Right lobe of liver (tissue), 6 donors: Measurements from ENCODE around the gene LPIN3. TPM values are rescaled to one million over a fixed set of nuclear protein-coding genes. Genes with fewer than 3 reads are reported as not detected.

ENCODE experiments used
- ATAC-seq, 4 donors: fragments of 200-7000 bp; cut with Tn5 transposase; one replicate each; pipeline ENCODE4 v1.9.1; 2020; ENCODE audit warnings: mild to moderate bottlenecking in 4 of 4, moderate library complexity in 4 of 4
- DNase-seq, 3 donors: peaks; one replicate each; pipeline ENCODE4 v3.0.0-alpha.2; 2020
- H3K27ac ChIP-seq, 3 donors: fragments of 200-600 bp; one replicate each; pipeline ENCODE4 v1.8.0; 2022
- H3K27me3 ChIP-seq, 2 donors: fragments of 200-600 bp; one replicate each; pipeline ENCODE4 v1.8.0; 2022
- H3K36me3 ChIP-seq, 4 donors: fragments of 200-600 bp; sonication (generic) in 1 of 4; one replicate each; pipeline versions ENCODE4 v1.5.1 to v1.8.0; 2017 to 2022; ENCODE audit warnings: control low read depth in 1 of 4
- H3K4me1 ChIP-seq, 4 donors: fragments of 200-600 bp; sonication (generic) in 1 of 4; one replicate each; pipeline versions ENCODE4 v1.5.1 to v1.8.0; 2017 to 2022; ENCODE audit warnings: control low read depth in 1 of 4
- H3K4me3 ChIP-seq, 3 donors: fragments of 200-600 bp; one replicate each; pipeline ENCODE4 v1.8.0; 2022
- H3K9me3 ChIP-seq, 4 donors: fragments of 200-600 bp; sonication (generic) in 1 of 4; one replicate each; pipeline versions ENCODE4 v1.5.1 to v1.8.0; 2017 to 2022; ENCODE audit warnings: control low read depth in 1 of 4
- POLR2A ChIP-seq: fragments of 450-650 bp; IDR thresholded peaks from one replicate; pipeline ENCODE4 v1.6.1; 2017; ENCODE audit warnings: antibody characterized with exemption, mild to moderate bottlenecking
- WGBS: methylation state at CpG from one replicate; pipeline ENCODE4 v1.1.6; 2018; ENCODE audit warnings: low coverage, low lambda C conversion rate; ENCODE audit not compliant: insufficient coverage; ENCODE audit errors: missing lambda C conversion rate; 5-methylcytosine and 5-hydroxymethylcytosine counted together
- intact Hi-C, 2 donors: fragments of 100-400 bp; cut with DNase I; formaldehyde crosslinking; loops; one replicate each; pipeline versions ENCODE4 v1.11.2 to v1.14.1; 2022
- total RNA-seq, 6 experiments: library from RNA; depleted of rRNA in 2 of 6; stranded (reverse); fragments of >200 nt in 2 of 6; fragmentation: NEBNext Ultra II Directional in 3 of 6; extraction: Animal tissue kit (Norgen Biotek cat#: 25700) in 3 of 6; gene quantifications; one replicate each; pipeline versions ENCODE4 v1.1.0 to v1.2.4, GENCODE V29; 2016 to 2023
- TF ChIP-seq, protein P1 (sequence below), 4 donors: fragments of 200-600 bp in 3 of 4; fragments of 450-650 bp in 1 of 4; IDR thresholded peaks; one replicate each; pipeline versions ENCODE4 v1.5.1 to v1.8.0; 2016 to 2022; ENCODE audit warnings: antibody characterized with exemption in 4 of 4, mild to moderate bottlenecking in 2 of 4
- donor health status: DM: no; HTN: yes; CAD: no.
- donor health status: DM: no; HTN: no; CAD: no.
- donor health status: DM: no; HTN: no; CAD: no.
- donor health status: DM: no; HTN: yes; CAD: no.
- donor health status: DM: no; HTN: yes; CAD: no.

The LPIN3 gene
- total RNA-seq, 6 experiments from 2014 or later = 8.4 to 44.7 (median 23.4) TPM

DNA sequence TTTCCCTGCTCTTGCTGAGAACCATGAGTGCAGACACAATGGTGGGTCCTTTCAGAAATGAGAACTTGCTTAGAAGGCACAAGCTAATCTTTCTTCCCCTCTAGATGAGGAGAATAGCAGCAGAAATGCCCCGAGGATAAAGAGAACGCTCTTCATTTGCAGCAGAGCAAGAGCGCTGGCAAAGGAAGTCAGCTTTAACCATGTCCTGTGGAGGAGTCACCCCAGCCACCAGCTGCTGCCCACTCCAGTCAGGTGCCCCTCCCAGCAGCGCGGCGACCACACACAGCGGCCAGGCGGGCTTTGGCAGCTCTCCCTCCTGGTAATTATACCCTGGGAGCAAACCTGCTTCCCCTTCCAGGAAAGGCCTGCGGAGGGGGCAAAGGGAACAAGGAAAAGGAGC is 68.4 kb downstream of the LPIN3 start:
- WGBS = 75% methylated on average over 6 of the region's 9 CpGs

More for the DNA sequence above, 68.4 kb downstream of the LPIN3 start:
- ATAC-seq = no peak
- no peaks in the 10 kb centered on the region for H3K9me3 ChIP-seq
- no peak for DNase-seq
- TF ChIP-seq, protein P1, sequence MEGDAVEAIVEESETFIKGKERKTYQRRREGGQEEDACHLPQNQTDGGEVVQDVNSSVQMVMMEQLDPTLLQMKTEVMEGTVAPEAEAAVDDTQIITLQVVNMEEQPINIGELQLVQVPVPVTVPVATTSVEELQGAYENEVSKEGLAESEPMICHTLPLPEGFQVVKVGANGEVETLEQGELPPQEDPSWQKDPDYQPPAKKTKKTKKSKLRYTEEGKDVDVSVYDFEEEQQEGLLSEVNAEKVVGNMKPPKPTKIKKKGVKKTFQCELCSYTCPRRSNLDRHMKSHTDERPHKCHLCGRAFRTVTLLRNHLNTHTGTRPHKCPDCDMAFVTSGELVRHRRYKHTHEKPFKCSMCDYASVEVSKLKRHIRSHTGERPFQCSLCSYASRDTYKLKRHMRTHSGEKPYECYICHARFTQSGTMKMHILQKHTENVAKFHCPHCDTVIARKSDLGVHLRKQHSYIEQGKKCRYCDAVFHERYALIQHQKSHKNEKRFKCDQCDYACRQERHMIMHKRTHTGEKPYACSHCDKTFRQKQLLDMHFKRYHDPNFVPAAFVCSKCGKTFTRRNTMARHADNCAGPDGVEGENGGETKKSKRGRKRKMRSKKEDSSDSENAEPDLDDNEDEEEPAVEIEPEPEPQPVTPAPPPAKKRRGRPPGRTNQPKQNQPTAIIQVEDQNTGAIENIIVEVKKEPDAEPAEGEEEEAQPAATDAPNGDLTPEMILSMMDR (IDR thresholded peaks at IDR 0.05) = no peak
- TF ChIP-seq POLR2A = no peak
- no peaks in the 10 kb centered on the region for H3K4me1 ChIP-seq
- H3K27ac ChIP-seq = no peak overlapping the region
- no peaks in the 10 kb centered on the region for H3K27me3 ChIP-seq
- peaks cover 0 to 67% (median 20%) of the 10 kb centered on the region in 4 donors for H3K36me3 ChIP-seq
- no peak overlapping the region for H3K4me3 ChIP-seq
- intact Hi-C loops = loop anchor here in 1 of 2 donors (5.0 kb wide), 1 partner anchor 47 kb away; no protein-coding TSS in a partner anchor

Other genes starting within 250 kb of the LPIN3 start
- gene PLCG1, start 203.3 kb upstream of the LPIN3 start, total RNA-seq = 10 to 100 TPM in 5 of 6 experiments, 1 to 10 TPM in 1; 9.5 to 22.6 (median 16.6) TPM
- gene ZHX3, start 23.1 kb upstream of the LPIN3 start, total RNA-seq = 10 to 100 TPM; 17.6 to 47.4 (median 26.2) TPM
- gene EMILIN3, start 26.0 kb downstream of the LPIN3 start, total RNA-seq = under 1 TPM in 3 of 6 experiments, not detected in 3; 0.07 to 0.09 (median 0.07) TPM